GM10266 (cell line): ENCODE data around the gene ALG5.

Experiments
- DNase-seq: peaks from one replicate; pipeline ENCODE4 v3.0.0; 2012; ENCODE audit errors: extremely low spot score
- CTCF ChIP-seq: IDR thresholded peaks from 2 replicates; pipeline ENCODE4 v1.5.1; 2012; ENCODE audit warnings: mild to moderate bottlenecking, low read depth; ENCODE audit not compliant: control insufficient read depth, insufficient read depth; ENCODE audit errors: missing control alignments

ALG5 gene

DNA sequence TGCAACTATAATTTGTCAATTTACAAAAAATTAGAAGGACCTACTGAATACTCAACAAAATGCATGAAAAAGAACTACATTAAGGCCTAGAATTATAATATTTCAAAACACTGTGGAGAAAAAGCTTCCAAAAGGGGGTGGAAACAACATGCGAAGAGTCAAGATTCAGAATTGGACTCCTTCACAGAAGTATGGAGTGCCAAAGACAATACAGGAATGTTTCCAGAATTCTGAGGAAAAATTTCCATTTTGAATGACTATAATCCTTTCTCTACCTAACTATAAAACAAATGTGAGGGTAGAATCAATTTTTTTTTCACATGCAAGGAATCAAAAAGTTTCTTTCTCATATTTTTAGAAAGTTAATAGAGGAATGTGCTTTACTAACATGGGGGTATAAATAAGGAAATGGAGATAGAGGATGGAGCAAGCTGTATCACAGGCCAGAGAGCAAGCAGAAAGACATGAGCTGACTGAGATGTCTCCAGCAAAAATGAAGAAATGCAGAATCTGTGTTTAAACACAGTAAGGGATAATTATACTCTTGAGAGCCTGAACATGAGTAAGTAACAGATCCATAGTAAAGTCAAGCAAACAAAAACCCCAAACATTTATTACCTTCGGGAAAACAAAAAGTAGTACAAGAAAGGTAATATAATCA is 39.6 kb downstream of the ALG5 start:
- TF ChIP-seq CTCF = no peak

GRCh38 chr13:36954542-36954941 is 44.6 kb downstream of the ALG5 start:
- no peak for TF ChIP-seq CTCF
- no peak for DNase-seq

More for the DNA sequence above, 39.6 kb downstream of the ALG5 start:
- no peak for DNase-seq

- TF ChIP-seq CTCF = no peak
- no peak for DNase-seq
Observed at GRCh38 chr13:36950920-36951319, 48.2 kb downstream of the ALG5 start.

DNA sequence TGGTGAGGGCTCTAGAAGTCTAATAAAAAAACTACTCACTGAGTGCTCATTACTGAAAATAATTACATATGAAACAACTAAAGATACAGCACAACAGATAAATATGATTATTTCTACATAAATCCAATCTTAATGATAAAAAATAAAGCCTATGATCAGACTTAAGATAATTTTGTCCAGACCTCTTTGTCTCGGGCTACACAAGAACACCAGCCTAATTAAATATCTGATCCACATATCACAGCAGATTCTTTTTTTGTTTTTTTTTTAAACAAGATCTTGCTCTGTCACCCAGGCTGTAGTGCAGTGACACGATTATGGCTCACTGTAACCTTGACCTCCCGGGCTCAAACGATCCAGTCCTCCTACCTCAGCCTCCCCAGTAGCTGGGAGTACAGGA is 48.8 kb downstream of the ALG5 start:
- no peak for DNase-seq
- TF ChIP-seq CTCF = no peak

DNA sequence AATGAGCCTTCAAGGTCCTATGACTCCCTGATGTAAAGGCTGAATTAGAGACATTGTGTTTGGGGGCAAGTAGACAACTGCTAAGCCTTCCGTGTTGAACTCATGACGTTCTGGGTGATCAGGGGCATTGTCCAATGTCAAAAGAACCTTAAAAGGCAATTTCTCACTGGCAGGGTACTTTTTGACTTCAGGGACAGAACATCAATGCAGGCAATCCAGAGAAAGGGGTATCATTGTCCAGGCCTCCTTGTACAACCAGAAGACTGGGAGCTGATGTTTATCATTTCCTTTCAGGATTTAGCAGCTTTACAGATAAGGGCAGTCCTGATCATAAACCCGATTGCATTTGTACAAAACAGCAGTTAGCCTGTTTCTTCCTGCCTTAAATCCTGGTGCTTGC is 54.1 kb downstream of the ALG5 start:
- DNase-seq = no peak
- TF ChIP-seq CTCF = no peak

DNA sequence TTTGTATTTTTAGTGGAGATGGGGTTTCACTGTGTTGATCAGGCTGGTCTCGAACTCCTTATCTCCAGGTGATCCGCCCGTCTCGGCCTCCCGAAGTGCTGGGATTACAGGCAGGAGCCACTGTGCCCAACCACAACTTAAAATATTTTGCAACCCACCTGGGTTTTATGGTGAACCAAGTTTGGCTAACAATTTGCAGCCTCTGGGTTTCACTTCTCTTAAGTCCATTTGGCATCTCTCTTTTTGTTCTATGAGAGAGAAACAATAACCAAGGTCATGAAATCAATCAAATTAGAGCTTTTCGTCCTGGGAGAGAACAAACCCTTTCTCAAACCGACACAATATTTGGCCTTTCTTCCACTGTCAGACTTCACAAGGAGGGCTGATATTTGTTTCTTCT is 73.5 kb downstream of the ALG5 start:
- no peak for DNase-seq
- no peak for TF ChIP-seq CTCF

DNA sequence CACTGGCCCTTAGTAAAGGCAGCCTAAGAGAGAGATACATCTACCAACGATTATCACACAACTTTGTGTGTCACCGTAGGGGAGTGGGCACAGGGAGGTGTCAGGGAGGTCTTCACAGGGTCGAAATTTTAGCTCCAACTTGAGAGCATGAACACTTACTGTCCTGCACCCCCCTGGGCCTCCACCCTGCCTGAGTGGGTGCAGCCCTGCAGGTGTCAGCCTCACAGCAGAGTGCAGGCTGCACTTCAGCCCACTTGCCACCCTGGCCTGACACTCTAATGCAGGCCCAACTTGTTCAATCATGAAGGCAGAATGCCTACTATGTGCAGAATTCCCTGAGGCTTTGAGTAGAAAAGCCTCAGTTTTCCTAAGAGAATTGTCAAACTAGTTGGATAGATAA is 75.1 kb downstream of the ALG5 start:
- no peak for DNase-seq
- no peak for TF ChIP-seq CTCF
